OCI-LY7 (cell line): ENCODE measurements around the gene UPF3B. TPM values are rescaled to one million over a fixed set of nuclear protein-coding genes. Genes with fewer than 3 reads are reported as not detected.
"Not testable (repeated sequence)": the region's sequence is repeated elsewhere in the genome, so short reads cannot be mapped to it uniquely, and the experiment has no call there.

ENCODE experiments used
- BruUV-seq: library from RNA; stranded (reverse); fragments of 400-500 nt; replicated peaks from 2 replicates; lab custom pipeline; 2021; lab: Mats Ljungman, UMichigan
- CTCF ChIA-PET: fragments of 300-600 bp; sonication (Branson Sonifier 250); formaldehyde crosslinking; loops from one replicate; lab custom pipeline; 2022; ENCODE audit warnings: antibody characterized with exemption; ENCODE audit not compliant: unreplicated experiment; lab: Charles Lee
- POLR2A ChIA-PET: fragments of 300-600 bp; sonication (Branson Sonifier 250); formaldehyde crosslinking; loops from one replicate; lab custom pipeline; 2022; ENCODE audit warnings: antibody characterized with exemption; lab: Charles Lee
- DNase-seq: peaks from one replicate; pipeline ENCODE4 v3.0.0-alpha.2; 2015; ENCODE audit warnings: low spot score
- H2AFZ ChIP-seq: fragments of 200-600 bp; sonication (generic), shearing (Covaris generic); 2 replicates; pipeline ENCODE4 v1.6.1; 2014; ENCODE audit warnings: mild to moderate bottlenecking, antibody characterized with exemption, low read length, moderate library complexity
- H3K27ac ChIP-seq: fragments of 200-600 bp; sonication (generic); 2 replicates; pipeline ENCODE4 v1.5.1; 2014; ENCODE audit warnings: mixed run types, low read depth, mild to moderate bottlenecking, moderate library complexity, low read length, inconsistent platforms; ENCODE audit not compliant: poor library complexity, severe bottlenecking
- H3K36me3 ChIP-seq: fragments of 200-600 bp; sonication (generic); 2 replicates; pipeline ENCODE4 v1.6.1; 2014; ENCODE audit warnings: mild to moderate bottlenecking, antibody characterized with exemption, low read length, moderate library complexity, mixed read lengths; ENCODE audit not compliant: insufficient read depth
- H3K4me1 ChIP-seq: fragments of 200-600 bp; sonication (generic); 2 replicates; pipeline ENCODE4 v1.5.1; 2014; ENCODE audit warnings: mild to moderate bottlenecking, low read length; ENCODE audit not compliant: insufficient read depth, poor library complexity, severe bottlenecking
- H3K4me2 ChIP-seq: fragments of 200-600 bp; sonication (generic); 2 replicates; pipeline ENCODE4 v1.6.1; 2014; ENCODE audit warnings: mild to moderate bottlenecking, low read length
- H3K4me3 ChIP-seq: fragments of 200-600 bp; sonication (generic); 2 replicates; pipeline ENCODE4 v1.5.1; 2014; ENCODE audit warnings: mild to moderate bottlenecking, low read depth, low read length; ENCODE audit not compliant: poor library complexity, severe bottlenecking
- H3K79me2 ChIP-seq: fragments of 200-600 bp; sonication (generic); 2 replicates; pipeline ENCODE4 v1.6.1; 2016; ENCODE audit warnings: low read depth, mild to moderate bottlenecking, low read length, moderate library complexity, mixed read lengths; ENCODE audit not compliant: insufficient read depth
- H3K9me2 ChIP-seq: fragments of 200-600 bp; sonication (generic); 2 replicates; pipeline ENCODE4 v1.6.1; 2016; ENCODE audit warnings: mild to moderate bottlenecking, low read length, mixed read lengths; ENCODE audit not compliant: insufficient read depth
- H3K9me3 ChIP-seq: fragments of 200-600 bp; sonication (generic); 2 replicates; pipeline ENCODE4 v1.6.1; 2014; ENCODE audit warnings: mild to moderate bottlenecking, mixed run types, low read length, mixed read lengths
- H4K20me1 ChIP-seq: fragments of 200-600 bp; sonication (generic); 2 replicates; pipeline ENCODE4 v1.6.1; 2014; ENCODE audit warnings: mild to moderate bottlenecking, antibody characterized with exemption, low read length, moderate library complexity, mixed read lengths; ENCODE audit not compliant: insufficient read depth
- EZH2phosphoT487 ChIP-seq: fragments of 200-600 bp; sonication (generic); IDR thresholded peaks from 2 replicates; pipeline ENCODE4 v1.6.1; 2018; ENCODE audit warnings: low read depth, borderline replicate concordance, mild to moderate bottlenecking, mixed run types, antibody characterized with exemption, low read length, moderate library complexity, mixed read lengths
- intact Hi-C: fragments of 100-400 bp; cut with micrococcal nuclease; formaldehyde crosslinking; loops from one replicate; pipeline ENCODE4 v1.10.0; 2022; ENCODE audit not compliant: unreplicated experiment
- total RNA-seq, 2 experiments: library from RNA; depleted of rRNA in 1 of 2; stranded (reverse); fragments of >200 nt in 1 of 2; shearing (Covaris generic) in 1 of 2; gene quantifications; 2 replicates each; pipeline ENCODE4 v1.2.3, GENCODE V29; 2014 to 2022
- TF ChIP-seq, protein P1 (sequence below): fragments of 200-600 bp; sonication (generic); conservative IDR thresholded peaks from 2 replicates; pipeline ENCODE4 v1.5.1; 2014; ENCODE audit warnings: mild to moderate bottlenecking, antibody characterized with exemption, low read length, moderate library complexity, mixed read lengths

The UPF3B gene
- total RNA-seq, 2 experiments from 2014 or later, result 8.7 to 25.5 TPM

DNA sequence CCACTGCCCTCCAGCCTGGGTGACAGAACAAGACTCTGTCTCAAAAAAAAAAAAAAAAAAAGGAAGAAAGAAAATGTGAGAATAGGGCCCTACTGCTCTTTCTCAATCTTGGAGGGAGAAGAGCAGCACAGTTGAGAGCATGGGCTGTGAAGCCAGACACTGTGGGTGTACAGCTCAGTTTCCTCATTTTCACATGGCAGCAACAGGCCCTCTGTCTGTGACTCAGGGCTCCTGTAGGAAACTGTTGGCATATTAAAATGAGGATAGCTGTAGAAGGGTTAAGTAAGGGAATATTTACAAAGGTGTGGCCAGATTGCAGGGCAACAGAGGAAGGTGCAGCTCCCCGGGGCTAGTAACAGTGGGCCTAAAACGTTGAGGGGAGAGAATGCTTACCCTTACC lies 46.4 kb upstream of the UPF3B start:
- no peak overlapping the region for H2AFZ ChIP-seq
- BruUV-seq, result no TSS peak
- no peaks in the 10 kb centered on the region for H3K36me3 ChIP-seq
- no peak overlapping the region for H3K4me3 ChIP-seq
- no peaks in the 10 kb centered on the region for H3K4me1 ChIP-seq
- DNase-seq, result no peak
- intact Hi-C loops, result no loop called here
- H3K4me2 ChIP-seq, result no peak overlapping the region
- H3K79me2 ChIP-seq, result no peaks in the 10 kb centered on the region
- ChIA-PET CTCF (no interaction called here), POLR2A (interaction anchor here (0.7 kb wide), 1 partner anchor 475 kb away, joined by 4 read pairs; no protein-coding TSS in a partner anchor)
- no peaks in the 10 kb centered on the region for H4K20me1 ChIP-seq
- no peaks in the 10 kb centered on the region for H3K9me3 ChIP-seq
- H3K27ac ChIP-seq, result no peak overlapping the region
- H3K9me2 ChIP-seq, result no peaks in the 10 kb centered on the region
- no peak for TF ChIP-seq EZH2phosphoT487
- TF ChIP-seq, protein P1, sequence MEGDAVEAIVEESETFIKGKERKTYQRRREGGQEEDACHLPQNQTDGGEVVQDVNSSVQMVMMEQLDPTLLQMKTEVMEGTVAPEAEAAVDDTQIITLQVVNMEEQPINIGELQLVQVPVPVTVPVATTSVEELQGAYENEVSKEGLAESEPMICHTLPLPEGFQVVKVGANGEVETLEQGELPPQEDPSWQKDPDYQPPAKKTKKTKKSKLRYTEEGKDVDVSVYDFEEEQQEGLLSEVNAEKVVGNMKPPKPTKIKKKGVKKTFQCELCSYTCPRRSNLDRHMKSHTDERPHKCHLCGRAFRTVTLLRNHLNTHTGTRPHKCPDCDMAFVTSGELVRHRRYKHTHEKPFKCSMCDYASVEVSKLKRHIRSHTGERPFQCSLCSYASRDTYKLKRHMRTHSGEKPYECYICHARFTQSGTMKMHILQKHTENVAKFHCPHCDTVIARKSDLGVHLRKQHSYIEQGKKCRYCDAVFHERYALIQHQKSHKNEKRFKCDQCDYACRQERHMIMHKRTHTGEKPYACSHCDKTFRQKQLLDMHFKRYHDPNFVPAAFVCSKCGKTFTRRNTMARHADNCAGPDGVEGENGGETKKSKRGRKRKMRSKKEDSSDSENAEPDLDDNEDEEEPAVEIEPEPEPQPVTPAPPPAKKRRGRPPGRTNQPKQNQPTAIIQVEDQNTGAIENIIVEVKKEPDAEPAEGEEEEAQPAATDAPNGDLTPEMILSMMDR, result no peak

DNA sequence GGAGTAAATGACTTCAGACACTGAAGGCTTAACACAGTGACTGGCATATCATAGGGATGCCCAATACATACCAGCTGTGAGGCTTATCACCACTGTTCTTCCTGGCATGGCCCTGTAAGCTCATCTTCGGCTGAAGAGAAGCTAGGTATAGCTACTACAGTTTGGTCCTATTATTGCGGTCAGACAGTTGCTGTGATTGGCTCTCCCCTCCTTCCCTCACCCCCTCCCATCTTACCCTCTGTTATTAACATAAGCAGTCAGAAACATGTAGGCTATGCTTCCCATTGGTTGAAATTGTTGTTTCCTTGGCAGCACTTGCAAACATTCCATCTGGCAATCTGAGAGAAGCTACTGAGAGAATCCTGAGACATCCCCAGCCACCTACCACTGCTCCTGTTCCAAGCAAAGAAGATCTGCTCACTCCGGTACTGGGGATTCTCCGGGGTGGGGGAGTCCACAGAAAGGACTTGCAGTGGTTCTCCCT lies 43.1 kb upstream of the UPF3B start, which contains the start of gene AKAP14:
Gene AKAP14 (plus strand): TSS at position 51 of the 484 bp plus-strand sequence. CDS start 7,331 bp downstream, outside the sequence.
- intact Hi-C loops, result no loop called here
- no peak within 1 kb of the TSS for H2AFZ ChIP-seq
- no peaks in the 10 kb centered on the region for H3K9me2 ChIP-seq
- no peak within 1 kb of the TSS for H3K4me2 ChIP-seq
- ChIA-PET CTCF (no interaction called here), POLR2A (interaction anchor here (0.7 kb wide), 1 partner anchor 120 kb away, joined by 4 read pairs; no protein-coding TSS in a partner anchor)
- no peaks in the 10 kb centered on the region for H3K79me2 ChIP-seq
- H3K4me1 ChIP-seq, result no peaks in the 10 kb centered on the region
- no peak within 1 kb of the TSS for H3K27ac ChIP-seq
- H4K20me1 ChIP-seq, result no peaks in the 10 kb centered on the region
- no peaks in the 10 kb centered on the region for H3K9me3 ChIP-seq
- H3K4me3 ChIP-seq, result no peak within 1 kb of the TSS
- H3K36me3 ChIP-seq, result no peaks in the 10 kb centered on the region
- no TSS peak for BruUV-seq
- DNase-seq, result no peak
- no peak for TF ChIP-seq EZH2phosphoT487
- TF ChIP-seq, protein P1, result no peak

DNA sequence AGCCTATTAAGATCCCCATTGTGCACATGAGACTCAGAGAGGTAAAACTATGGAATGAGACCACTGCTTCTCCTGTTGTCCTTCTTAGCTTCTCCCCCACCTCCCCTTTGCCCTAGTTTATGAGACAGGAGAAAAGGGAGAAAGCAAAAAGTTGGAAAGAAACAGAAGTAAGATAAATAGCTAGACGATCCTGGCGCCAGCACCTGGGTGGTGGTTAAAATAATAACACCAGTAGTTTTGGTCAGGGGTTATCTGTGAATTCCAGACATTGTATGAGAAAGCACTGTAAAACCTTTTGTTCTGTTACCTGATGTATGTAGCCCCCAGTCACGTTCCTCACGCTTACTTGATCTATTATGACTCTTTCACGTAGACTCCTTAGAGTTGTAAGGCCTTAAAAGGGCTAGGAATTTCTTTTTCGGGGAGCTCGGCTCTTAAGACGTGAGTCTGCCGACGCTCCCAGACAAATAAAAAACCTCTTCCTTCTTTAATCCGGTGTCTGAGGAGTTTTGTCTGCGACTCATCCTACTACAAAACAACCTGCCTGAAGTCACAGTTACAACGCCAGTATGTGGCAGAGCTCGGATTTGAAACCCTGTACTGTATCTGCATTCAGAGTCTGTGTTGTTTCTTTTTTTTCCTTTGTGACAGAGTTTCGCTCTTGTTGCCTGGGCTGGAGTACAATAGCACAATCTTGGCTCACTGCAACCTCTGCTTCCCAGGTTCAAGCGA lies 39.4 kb upstream of the UPF3B start:
- CTCF ChIA-PET, H3K9me3 ChIP-seq, H2AFZ ChIP-seq, H3K4me3 ChIP-seq, intact Hi-C loops, H3K27ac ChIP-seq, H3K79me2 ChIP-seq, H3K4me1 ChIP-seq, H3K4me2 ChIP-seq, H3K9me2 ChIP-seq, H3K36me3 ChIP-seq, BruUV-seq, DNase-seq, H4K20me1 ChIP-seq: not testable (repeated sequence)
- POLR2A ChIA-PET, result interaction anchor here (0.6 to 1.5 kb wide), 2 partner anchors 22 to 1079 kb away, joined by 3 read pairs; no protein-coding TSS in a partner anchor

DNA sequence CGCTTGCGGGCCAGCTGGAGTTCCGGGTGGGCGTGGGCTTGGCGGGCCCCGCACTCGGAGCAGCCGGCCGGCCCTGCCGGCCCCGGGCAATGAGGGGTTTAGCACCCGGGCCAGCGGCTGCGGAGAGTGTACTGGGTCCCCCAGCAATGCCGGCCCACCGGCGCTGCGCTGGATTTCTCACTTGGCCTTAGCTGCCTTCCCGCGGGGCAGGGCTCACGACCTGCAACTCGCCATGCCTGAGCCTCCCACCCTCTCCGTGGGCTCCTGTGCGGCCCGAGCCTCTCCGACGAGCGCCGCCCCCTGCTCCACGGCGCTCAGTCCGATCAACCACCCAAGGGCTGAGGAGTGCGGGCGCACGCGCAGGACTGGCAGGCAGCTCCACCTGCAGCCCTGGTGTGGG lies 37.9 kb upstream of the UPF3B start:
- H4K20me1 ChIP-seq, CTCF ChIA-PET, H3K27ac ChIP-seq, H3K36me3 ChIP-seq, H3K79me2 ChIP-seq, H3K9me3 ChIP-seq, POLR2A ChIA-PET, H3K4me1 ChIP-seq, H3K9me2 ChIP-seq, H3K4me3 ChIP-seq, BruUV-seq, H3K4me2 ChIP-seq, DNase-seq, intact Hi-C loops, H2AFZ ChIP-seq: not testable (repeated sequence)
